Spleen (tissue), 11 donors: Measurements from ENCODE around the gene TACC2. TPM values are rescaled to one million over a fixed set of nuclear protein-coding genes. Genes with fewer than 3 reads are reported as not detected.

Experiments
- DNase-seq: peaks from one replicate; pipeline ENCODE4 v3.0.0-alpha.2; 2020
- H3K27ac ChIP-seq, 8 donors: fragments of 200-600 bp; sonication (generic) in 7 of 8; 1 replicate in 4 of 8; 2 replicates in 4 of 8; pipeline versions ENCODE4 v1.5.0 to v1.8.0; 2016 to 2021; ENCODE audit warnings: inconsistent platforms in 4 of 8, mild to moderate bottlenecking in 4 of 8, moderate library complexity in 1 of 8
- H3K27me3 ChIP-seq, 7 donors: fragments of 200-600 bp; sonication (generic) in 6 of 7; replicated peaks in 1 of 7; 1 replicate in 4 of 7; 2 replicates in 3 of 7; pipeline versions ENCODE4 v1.5.0 to v1.8.0; 2016 to 2021; ENCODE audit warnings: inconsistent platforms in 3 of 7, mild to moderate bottlenecking in 1 of 7
- H3K36me3 ChIP-seq, 6 donors: fragments of 200-600 bp; sonication (generic) in 5 of 6; 1 replicate in 4 of 6; 2 replicates in 2 of 6; pipeline versions ENCODE4 v1.5.0 to v1.8.0; 2016 to 2021; ENCODE audit warnings: inconsistent platforms in 2 of 6
- H3K4me1 ChIP-seq, 6 donors: fragments of 200-600 bp; sonication (generic) in 5 of 6; 1 replicate in 3 of 6; 2 replicates in 3 of 6; pipeline versions ENCODE4 v1.5.0 to v1.8.0; 2016 to 2021; ENCODE audit warnings: inconsistent platforms in 3 of 6
- H3K4me3 ChIP-seq, 8 donors: fragments of 200-600 bp; sonication (generic) in 7 of 8; 1 replicate in 4 of 8; 2 replicates in 4 of 8; pipeline versions ENCODE4 v1.5.0 to v1.8.0; 2016 to 2021; ENCODE audit warnings: inconsistent platforms in 4 of 8, mild to moderate bottlenecking in 4 of 8, moderate library complexity in 2 of 8
- H3K9me3 ChIP-seq, 8 donors: fragments of 200-600 bp; sonication (generic) in 7 of 8; 1 replicate in 4 of 8; 2 replicates in 4 of 8; pipeline versions ENCODE4 v1.5.0 to v1.8.0; 2016 to 2021; ENCODE audit warnings: inconsistent platforms in 4 of 8
- CTCF ChIP-seq, 11 experiments: fragments of 200-600 bp in 7 of 11; fragments of 450-650 bp in 4 of 11; sonication (generic) in 4 of 11; IDR thresholded peaks in 8 of 11; conservative IDR thresholded peaks in 3 of 11; 1 replicate in 7 of 11; 2 replicates in 4 of 11; pipeline versions ENCODE4 v1.4.0 to v1.8.0; 2016 to 2021; ENCODE audit warnings: antibody characterized with exemption in 11 of 11, inconsistent platforms in 4 of 11, mild to moderate bottlenecking in 1 of 11
- POLR2A ChIP-seq, 3 donors: fragments of 450-650 bp; IDR thresholded peaks; one replicate each; pipeline ENCODE4 v1.5.1; 2017; ENCODE audit warnings: antibody characterized with exemption in 3 of 3, mild to moderate bottlenecking in 1 of 3
- POLR2AphosphoS5 ChIP-seq, 3 donors: sonication (generic); formaldehyde crosslinking; IDR thresholded peaks; one replicate each; pipeline ENCODE4 v1.5.1; 2017; ENCODE audit warnings: antibody characterized with exemption in 3 of 3
- WGBS, 5 donors: extraction: QIAGEN DNeasy Blood & Tissue Kit in 3 of 5; methylation state at CpG; one replicate each; pipeline versions ENCODE4 v1.1.5 to v1.1.7; 2013 to 2018; 5-methylcytosine and 5-hydroxymethylcytosine counted together
- intact Hi-C: fragments of 100-400 bp; cut with DNase I; formaldehyde crosslinking; loops from one replicate; pipeline ENCODE4 v1.15.0; 2023; ENCODE audit warnings: low total_unique reads
- polyA plus RNA-seq, 3 donors: library from polyadenylated mRNA; stranded (reverse); fragments of 200-250 nt; gene quantifications; one replicate each; pipeline ENCODE4 v1.2.1, GENCODE V29; 2013
- total RNA-seq, 7 donors: library from RNA; depleted of rRNA in 3 of 7; stranded (reverse); fragments of >200 nt in 3 of 7; fragmentation: NEBNext Ultra II Directional in 4 of 7; extraction: Animal tissue kit (Norgen Biotek cat#: 25700) in 4 of 7; gene quantifications; one replicate each; pipeline versions ENCODE4 v1.1.0 to v1.2.1, GENCODE V29; 2016 to 2021
- donor health status: healthy with polysubstance abuse.
- donor health status: DM: no; HTN: no; CAD: no; lungs with moderate emphysema.
- donor health status: DM: no; HTN: no; CAD: no.
- donor health status: Bipolar disorder and iron deficiency.
- donor health status: healthy.
- donor health status: DM: no; HTN: no; CAD: no.
- donor health status: DM: yes; HTN: yes; CAD: no.

The TACC2 gene
- total and polyA plus RNA-seq, 10 donors: 2.4 to 13.9 (median 4.5) TPM

- TF ChIP-seq POLR2A (IDR thresholded peaks at IDR 0.05) (no peak), CTCF (IDR thresholded peaks at IDR 0.05 in 8 of 11, conservative IDR thresholded peaks at IDR 0.05 in 3 of 11) (no peak), POLR2AphosphoS5 (IDR thresholded peaks at IDR 0.05) (no peak)
- no peak overlapping the region for H3K4me3 ChIP-seq
- peaks cover 14 to 39% (median 31%) of the 10 kb centered on the region in 6 donors for H3K4me1 ChIP-seq
- no peaks in the 10 kb centered on the region for H3K9me3 ChIP-seq
- no peaks in the 10 kb centered on the region for H3K27me3 ChIP-seq
- peaks cover 0 to 12% (median 2%) of the 10 kb centered on the region in 6 donors for H3K36me3 ChIP-seq
- H3K27ac ChIP-seq: no peak overlapping the region
- intact Hi-C loops: no loop called here
- WGBS, 5 donors: 87 to 92% (median 89%) methylated on average over 6 of the region's 6 CpGs
- DNase-seq: no peak
These were observed 12.4 kb upstream of the TACC2 start for GRCh38 chr10:121976607-121977006.

GRCh38 chr10:121978511-121978910 lies 10.5 kb upstream of the TACC2 start:
- peaks cover 7 to 20% (median 17%) of the 10 kb centered on the region in 6 donors for H3K4me1 ChIP-seq
- DNase-seq: no peak
- TF ChIP-seq CTCF (IDR thresholded peaks at IDR 0.05 in 8 of 11, conservative IDR thresholded peaks at IDR 0.05 in 3 of 11) (no peak), POLR2A (IDR thresholded peaks at IDR 0.05) (no peak)
- WGBS, 5 donors: 93 to 99% (median 98%) methylated on average over 11 to 26 of the region's 26 CpGs
- no peak overlapping the region for H3K4me3 ChIP-seq
- no peaks in the 10 kb centered on the region for H3K36me3 ChIP-seq
- H3K27ac ChIP-seq: no peak overlapping the region
- intact Hi-C loops: no loop called here
- peaks cover 0 to 3% (median 0%) of the 10 kb centered on the region in 8 donors for H3K9me3 ChIP-seq
- no peaks in the 10 kb centered on the region for H3K27me3 ChIP-seq

GRCh38 chr10:121981346-121981745 lies 7.6 kb upstream of the TACC2 start:
- Histone ChIP-seq H3K27me3 (no peaks in the 10 kb centered on the region), H3K27ac (no peak overlapping the region), H3K4me1 (no peaks in the 10 kb centered on the region), H3K4me3 (no peak overlapping the region), H3K9me3 (peaks cover 4 to 29% (median 19%) of the 10 kb centered on the region in 8 donors), H3K36me3 (no peaks in the 10 kb centered on the region)
- WGBS, 5 donors: 85 to 90% (median 89%) methylated on average over 2 of the region's 2 CpGs
- TF ChIP-seq POLR2AphosphoS5 (IDR thresholded peaks at IDR 0.05) (no peak), CTCF (IDR thresholded peaks at IDR 0.05 in 8 of 11, conservative IDR thresholded peaks at IDR 0.05 in 3 of 11) (no peak), POLR2A (IDR thresholded peaks at IDR 0.05) (no peak)
- DNase-seq: no peak
- intact Hi-C loops: no loop called here

GRCh38 chr10:121983852-121984251 lies 5.1 kb upstream of the TACC2 start:
- TF ChIP-seq POLR2A (IDR thresholded peaks at IDR 0.05) (no peak), CTCF (IDR thresholded peaks at IDR 0.05 in 8 of 11, conservative IDR thresholded peaks at IDR 0.05 in 3 of 11) (no peak), POLR2AphosphoS5 (IDR thresholded peaks at IDR 0.05) (no peak)
- Histone ChIP-seq H3K27ac (no peak overlapping the region), H3K27me3 (no peaks in the 10 kb centered on the region), H3K4me1 (no peaks in the 10 kb centered on the region), H3K9me3 (peaks cover 4 to 29% (median 19%) of the 10 kb centered on the region in 8 donors), H3K4me3 (no peak overlapping the region), H3K36me3 (no peaks in the 10 kb centered on the region)
- WGBS, 5 donors: 83 to 94% (median 89%) methylated on average over 5 of the region's 5 CpGs
- intact Hi-C loops: no loop called here
- DNase-seq: no peak
